ENCODE results near the gene NBPF3. TPM values are rescaled to one million over a fixed set of nuclear protein-coding genes. Genes with fewer than 3 reads are reported as not detected.

Gene NBPF3
- total and polyA plus RNA-seq, 2 experiments from 2014 or later: 3.6 to 14.3 TPM

- TF ChIP-seq EZH2phosphoT487 (IDR thresholded peaks at IDR 0.05; ENCODE audit: low read depth, severe bottlenecking, unreplicated experiment) (no peak), EZH2 (IDR thresholded peaks at IDR 0.05; ENCODE audit: borderline replicate concordance) (no peak), CTCF (IDR thresholded peaks at IDR 0.05; ENCODE audit: poor library complexity) (no peak)
- no peaks in the 10 kb centered on the region for H3K36me3 ChIP-seq (replicated peaks; ENCODE audit: insufficient read depth, low read depth)
- H3K9me3 ChIP-seq (ENCODE audit: low read depth): no peaks in the 10 kb centered on the region
- no peaks in the 10 kb centered on the region for H3K27me3 ChIP-seq
- no peak overlapping the region for H3K27ac ChIP-seq
- H2AFZ ChIP-seq: no peak overlapping the region
- no peaks in the 10 kb centered on the region for H3K79me2 ChIP-seq
- no peaks in the 10 kb centered on the region for H4K20me1 ChIP-seq (ENCODE audit: insufficient read depth, poor library complexity, severe bottlenecking)
- 87% methylated on average over 11 of the region's 11 CpGs for WGBS (ENCODE audit: low lambda C conversion rate, missing lambda C conversion rate)
- no peak for DNase-seq (ENCODE audit: low spot score)
- no peaks in the 10 kb centered on the region for H3K4me1 ChIP-seq (ENCODE audit: insufficient read depth)
- no peak overlapping the region for H3K4me3 ChIP-seq
- H3K9me2 ChIP-seq (replicated peaks; ENCODE audit: insufficient read depth): no peaks in the 10 kb centered on the region
- H3K4me2 ChIP-seq: no peak overlapping the region
Observed at GRCh38 chr1:21522525-21523038, 82.6 kb downstream of the NBPF3 start.

GRCh38 chr1:21523297-21523813, 83.4 kb downstream of the NBPF3 start:
- Histone ChIP-seq H3K9me3 (ENCODE audit: low read depth) (no peaks in the 10 kb centered on the region), H4K20me1 (ENCODE audit: insufficient read depth, poor library complexity, severe bottlenecking) (no peaks in the 10 kb centered on the region), H3K4me1 (ENCODE audit: insufficient read depth) (no peaks in the 10 kb centered on the region), H3K79me2 (no peaks in the 10 kb centered on the region), H3K9me2 (replicated peaks; ENCODE audit: insufficient read depth) (no peaks in the 10 kb centered on the region), H3K36me3 (replicated peaks; ENCODE audit: insufficient read depth, low read depth) (no peaks in the 10 kb centered on the region), H3K4me2 (no peak overlapping the region), H3K27me3 (no peaks in the 10 kb centered on the region), H3K27ac (no peak overlapping the region), H2AFZ (no peak overlapping the region), H3K4me3 (no peak overlapping the region)
- 85% methylated on average over 7 of the region's 7 CpGs for WGBS (ENCODE audit: low lambda C conversion rate, missing lambda C conversion rate)
- no peak for DNase-seq (ENCODE audit: low spot score)
- TF ChIP-seq EZH2 (IDR thresholded peaks at IDR 0.05; ENCODE audit: borderline replicate concordance) (no peak), EZH2phosphoT487 (IDR thresholded peaks at IDR 0.05; ENCODE audit: low read depth, severe bottlenecking, unreplicated experiment) (no peak), CTCF (IDR thresholded peaks at IDR 0.05; ENCODE audit: poor library complexity) (no peak)

GRCh38 chr1:21524220-21524619, 84.3 kb downstream of the NBPF3 start:
- H3K27ac ChIP-seq: no peak overlapping the region
- no peaks in the 10 kb centered on the region for H3K9me2 ChIP-seq (replicated peaks; ENCODE audit: insufficient read depth)
- H4K20me1 ChIP-seq (ENCODE audit: insufficient read depth, poor library complexity, severe bottlenecking): no peaks in the 10 kb centered on the region
- no peak overlapping the region for H3K4me2 ChIP-seq
- TF ChIP-seq EZH2phosphoT487 (IDR thresholded peaks at IDR 0.05; ENCODE audit: low read depth, severe bottlenecking, unreplicated experiment) (no peak), CTCF (IDR thresholded peaks at IDR 0.05; ENCODE audit: poor library complexity) (no peak), EZH2 (IDR thresholded peaks at IDR 0.05; ENCODE audit: borderline replicate concordance) (no peak)
- H3K36me3 ChIP-seq (replicated peaks; ENCODE audit: insufficient read depth, low read depth): no peaks in the 10 kb centered on the region
- no peak for DNase-seq (ENCODE audit: low spot score)
- no peaks in the 10 kb centered on the region for H3K79me2 ChIP-seq
- H3K4me3 ChIP-seq: no peak overlapping the region
- H2AFZ ChIP-seq: no peak overlapping the region
- 84% methylated on average over 5 of the region's 5 CpGs for WGBS (ENCODE audit: low lambda C conversion rate, missing lambda C conversion rate)
- H3K9me3 ChIP-seq (ENCODE audit: low read depth): no peaks in the 10 kb centered on the region
- no peaks in the 10 kb centered on the region for H3K27me3 ChIP-seq
- no peaks in the 10 kb centered on the region for H3K4me1 ChIP-seq (ENCODE audit: insufficient read depth)

Measured in hepatocyte (in vitro differentiated cells).